ENCODE data around the gene BTBD8. TPM values are rescaled to one million over a fixed set of nuclear protein-coding genes. Genes with fewer than 3 reads are reported as not detected.

Gene BTBD8
- total and polyA plus RNA-seq, 2 of the 4 experiments (the other 2 are of a cell fraction): 0.94 to 2.0 TPM

DNA sequence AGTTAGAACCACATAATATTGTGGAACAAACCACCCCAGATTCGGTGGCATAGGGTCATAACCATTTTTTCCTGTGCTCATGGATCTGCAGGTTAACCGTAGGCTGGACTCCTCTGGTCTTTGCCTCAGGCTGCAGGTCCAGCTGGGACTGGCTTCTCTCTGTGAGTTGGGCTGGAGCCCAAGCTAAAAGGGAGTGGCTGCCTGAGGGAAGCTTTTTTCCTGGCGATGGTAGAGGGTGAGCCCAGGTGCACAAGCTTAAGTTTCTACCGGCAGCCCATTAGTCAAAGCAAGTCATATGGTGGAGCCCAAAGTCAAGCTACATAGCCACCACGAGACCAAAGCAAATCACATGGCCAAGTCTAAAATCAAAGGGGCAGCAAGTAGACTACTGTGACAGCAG is 36.5 kb upstream of the BTBD8 start:
- Histone ChIP-seq H3K18ac (ENCODE audit: low read depth, low read length) (no peak overlapping the region), H3K9me1 (ENCODE audit: insufficient read depth, low read length) (no peaks in the 10 kb centered on the region), H3K9ac (ENCODE audit: low read depth, low read length) (no peak overlapping the region), H4K91ac (ENCODE audit: insufficient read depth, low read depth, low read length) (no peak overlapping the region), H4K5ac (ENCODE audit: low read depth, low read length) (no peak overlapping the region), H3K56ac (ENCODE audit: extremely low read depth, insufficient read depth, low read length) (no peak overlapping the region), H3K9me3 (ENCODE audit: control insufficient read depth, insufficient read depth, low read length) (no peaks in the 10 kb centered on the region), H3K4me3 (ENCODE audit: insufficient read depth, low read depth, low read length) (no peak overlapping the region), H2BK120ac (ENCODE audit: low read depth, low read length) (no peak overlapping the region), H2BK15ac (ENCODE audit: low read depth, low read length) (no peak overlapping the region), H2BK5ac (ENCODE audit: low read depth, low read length, poor library complexity, severe bottlenecking) (no peak overlapping the region), H3K4me1 (ENCODE audit: control insufficient read depth, insufficient read depth, low read length) (peaks cover 3% of the 10 kb centered on the region; the same call in 1 of the 2 replicates), H3K79me1 (ENCODE audit: low read depth in 1 of 2, low read length in 2 of 2) (no peaks in the 10 kb centered on the region), H2AK9ac (replicated peaks; ENCODE audit: low read depth, low read length, poor library complexity) (no peak overlapping the region), H3K23ac (ENCODE audit: low read depth, low read length) (no peak overlapping the region), H3K27ac (ENCODE audit: insufficient read depth, low read length) (no peak overlapping the region), H3K4ac (ENCODE audit: low read depth, low read length) (no peak overlapping the region), H3K4me2 (ENCODE audit: low read depth, low read length) (no peak overlapping the region), H3K27me3 (ENCODE audit: control insufficient read depth, insufficient read depth, low read length) (no peaks in the 10 kb centered on the region), H2AK5ac (ENCODE audit: low read depth, low read length) (no peak overlapping the region), H2AFZ (replicated peaks; ENCODE audit: low read length, poor library complexity) (no peak overlapping the region), H3K14ac (replicated peaks; ENCODE audit: low read depth, low read length) (no peak overlapping the region), H4K8ac (ENCODE audit: low read depth in 2 of 2, low read length in 2 of 2) (no peak overlapping the region), H4K20me1 (ENCODE audit: insufficient read depth, low read length) (no peaks in the 10 kb centered on the region), H2BK20ac (ENCODE audit: low read depth, low read length) (no peak overlapping the region), H3K36me3 (ENCODE audit: control insufficient read depth, insufficient read depth, low read length) (no peaks in the 10 kb centered on the region)
- intact Hi-C loops (cut with micrococcal nuclease): no loop called here
- no TSS peak for BruUV-seq (replicated peaks)
- DNase-seq (no peak), ATAC-seq (ENCODE audit: low read depth) (no peak)
- no peak for TF ChIP-seq USF2 (IDR thresholded peaks at IDR 0.05; ENCODE audit: low read depth, low read length)
- TF ChIP-seq MXI1 (IDR thresholded peaks at IDR 0.05; ENCODE audit: borderline replicate concordance, low read depth, low read length): no peak
- no peak for TF ChIP-seq RAD21 (IDR thresholded peaks at IDR 0.05; ENCODE audit: low read length)
- TF ChIP-seq CHD1 (IDR thresholded peaks at IDR 0.05; ENCODE audit: low read depth, low read length): no peak
- no peak for TF ChIP-seq RCOR1 (IDR thresholded peaks at IDR 0.05; ENCODE audit: insufficient replicate concordance, low read length)
- TF ChIP-seq NFE2L2 (IDR thresholded peaks at IDR 0.05; ENCODE audit: low read depth, low read length): no peak
- no peak for TF ChIP-seq BHLHE40 (IDR thresholded peaks at IDR 0.05; ENCODE audit: low read depth, low read length)
- TF ChIP-seq CTCF (conservative IDR thresholded peaks at IDR 0.05; ENCODE audit: low read depth, low read length): no peak
- TF ChIP-seq ELK1 (IDR thresholded peaks at IDR 0.05; ENCODE audit: borderline replicate concordance, low read depth, low read length): no peak
- no peak for TF ChIP-seq SMC3 (IDR thresholded peaks at IDR 0.05; ENCODE audit: low read depth, low read length)
- no peak for TF ChIP-seq CEBPB (IDR thresholded peaks at IDR 0.05; ENCODE audit: low read depth, low read length)
- ChIA-PET CTCF (interaction anchor here (0.6 kb wide), 1 partner anchor 48 kb away, joined by 7 read pairs; no protein-coding TSS in a partner anchor), POLR2A (ENCODE audit: unreplicated experiment) (no interaction called here)
- in situ Hi-C loops (cut with MboI; ENCODE audit: low sequenced_read_pairs): no loop called here
- no CpG with 5 or more reads among the region's 5 CpGs for WGBS, 2 experiments (ENCODE audit: extremely low coverage in 2 of 2, insufficient read length in 1 of 2)
- dilution Hi-C loops (cut with HindIII; ENCODE audit: low sequenced_read_pairs, unreplicated experiment): no loop called here

All from IMR-90 (cell line).